Calu3 (cell line): ENCODE data around the gene RASD2. TPM values are rescaled to one million over a fixed set of nuclear protein-coding genes. Genes with fewer than 3 reads are reported as not detected.

Source experiments
- BruUV-seq: library from RNA; stranded (reverse); fragments of 400-500 nt; replicated peaks from 2 replicates; lab custom pipeline; 2021; lab: Mats Ljungman, UMichigan
- CTCF ChIA-PET: fragments of 300-600 bp; sonication (Branson Sonifier 250); formaldehyde crosslinking; loops from one replicate; lab custom pipeline; 2022; ENCODE audit warnings: antibody characterized with exemption; lab: Charles Lee
- DNase-seq: peaks from one replicate; pipeline ENCODE4 v3.0.0; 2022
- H3K27ac Mint-ChIP-seq: one replicate; pipeline ENCODE4 v1.8.0; 2022; ENCODE audit warnings: mixed read lengths; ENCODE audit not compliant: unreplicated experiment
- H3K27me3 Mint-ChIP-seq: one replicate; pipeline ENCODE4 v1.8.0; 2022; ENCODE audit warnings: mixed read lengths; ENCODE audit not compliant: unreplicated experiment
- H3K36me3 Mint-ChIP-seq: one replicate; pipeline ENCODE4 v1.8.0; 2022; ENCODE audit warnings: mild to moderate bottlenecking, moderate library complexity, mixed read lengths; ENCODE audit not compliant: insufficient read depth, unreplicated experiment
- H3K4me1 Mint-ChIP-seq: one replicate; pipeline ENCODE4 v1.8.0; 2022; ENCODE audit warnings: mild to moderate bottlenecking, low read depth, mixed read lengths; ENCODE audit not compliant: unreplicated experiment
- H3K4me3 Mint-ChIP-seq: one replicate; pipeline ENCODE4 v1.8.0; 2022; ENCODE audit warnings: mild to moderate bottlenecking, low read depth, moderate library complexity, mixed read lengths; ENCODE audit not compliant: unreplicated experiment
- H3K9me3 Mint-ChIP-seq: one replicate; pipeline ENCODE4 v1.8.0; 2022; ENCODE audit warnings: low read depth, mixed read lengths; ENCODE audit not compliant: unreplicated experiment
- intact Hi-C: fragments of 100-400 bp; cut with micrococcal nuclease; formaldehyde crosslinking; loops from one replicate; pipeline ENCODE4 v1.10.0; 2022; ENCODE audit not compliant: unreplicated experiment
- total RNA-seq: library from RNA; stranded (reverse); gene quantifications from 2 replicates; pipeline ENCODE4 v1.2.3, GENCODE V29; 2022
- TF ChIP-seq, protein P1 (sequence below): fragments of 200-600 bp; IDR thresholded peaks from one replicate; pipeline ENCODE4 v1.8.0; 2022; ENCODE audit warnings: antibody characterized with exemption; ENCODE audit not compliant: unreplicated experiment

RASD2 gene
- total RNA-seq, 1 experiment from 2014 or later, result 0.14 TPM

DNA sequence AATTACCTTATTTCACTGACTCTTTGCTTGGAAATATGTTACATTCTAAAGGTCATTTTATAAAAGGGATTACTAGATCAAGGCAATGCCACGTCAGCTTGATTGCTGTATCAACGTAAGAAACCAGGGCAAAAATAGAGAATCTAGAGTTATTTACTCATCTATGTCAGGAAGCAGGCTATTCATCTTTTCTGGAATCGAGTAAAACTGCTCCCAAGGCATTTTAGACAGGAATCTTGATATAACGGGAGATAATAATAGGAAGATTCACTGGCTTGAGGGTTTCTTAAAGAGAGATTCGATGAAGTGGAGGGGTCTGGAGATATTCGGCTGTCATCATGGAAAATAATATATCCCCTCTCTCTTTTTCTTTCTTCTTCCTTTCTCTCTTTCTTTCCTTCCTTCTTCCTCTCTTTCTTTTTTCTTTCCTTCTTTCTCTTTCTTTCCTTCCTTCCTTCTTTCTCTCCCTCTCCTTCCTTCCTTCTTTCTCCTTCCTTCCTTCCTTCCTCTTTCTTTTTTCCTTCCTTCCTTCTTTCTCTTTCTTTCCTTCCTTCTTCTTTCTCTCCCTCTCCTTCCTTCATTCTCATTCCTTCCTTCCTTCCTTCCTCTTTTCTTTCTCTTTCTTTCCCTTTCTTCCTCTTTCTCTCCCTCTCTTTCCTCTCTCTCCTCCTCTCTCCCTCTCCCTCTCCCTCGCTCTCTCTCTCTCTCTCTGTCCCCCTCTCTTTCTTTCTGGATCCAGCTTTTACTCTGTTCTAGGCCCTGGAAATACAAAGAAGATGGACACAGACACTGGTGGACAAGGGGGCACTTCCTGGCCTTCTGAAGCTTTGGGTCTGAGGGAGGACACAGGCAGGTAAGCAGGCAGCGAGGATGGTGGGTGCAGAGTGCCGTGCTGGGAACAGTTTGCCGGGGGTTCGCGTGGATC, 18.1 kb upstream of the RASD2 start:
- intact Hi-C loops, result no loop called here
- no peak for DNase-seq
- Mint-ChIP-seq H3K27me3 (peaks cover 34% of the 10 kb centered on the region), H3K4me3 (no peak overlapping the region), H3K9me3 (no peaks in the 10 kb centered on the region), H3K4me1 (no peaks in the 10 kb centered on the region), H3K36me3 (no peaks in the 10 kb centered on the region), H3K27ac (no peak overlapping the region)
- CTCF ChIA-PET, result interaction anchor here (0.8 kb wide), 1 partner anchor 14 kb away, joined by 7 read pairs; no protein-coding TSS in a partner anchor
- TF ChIP-seq, protein P1, sequence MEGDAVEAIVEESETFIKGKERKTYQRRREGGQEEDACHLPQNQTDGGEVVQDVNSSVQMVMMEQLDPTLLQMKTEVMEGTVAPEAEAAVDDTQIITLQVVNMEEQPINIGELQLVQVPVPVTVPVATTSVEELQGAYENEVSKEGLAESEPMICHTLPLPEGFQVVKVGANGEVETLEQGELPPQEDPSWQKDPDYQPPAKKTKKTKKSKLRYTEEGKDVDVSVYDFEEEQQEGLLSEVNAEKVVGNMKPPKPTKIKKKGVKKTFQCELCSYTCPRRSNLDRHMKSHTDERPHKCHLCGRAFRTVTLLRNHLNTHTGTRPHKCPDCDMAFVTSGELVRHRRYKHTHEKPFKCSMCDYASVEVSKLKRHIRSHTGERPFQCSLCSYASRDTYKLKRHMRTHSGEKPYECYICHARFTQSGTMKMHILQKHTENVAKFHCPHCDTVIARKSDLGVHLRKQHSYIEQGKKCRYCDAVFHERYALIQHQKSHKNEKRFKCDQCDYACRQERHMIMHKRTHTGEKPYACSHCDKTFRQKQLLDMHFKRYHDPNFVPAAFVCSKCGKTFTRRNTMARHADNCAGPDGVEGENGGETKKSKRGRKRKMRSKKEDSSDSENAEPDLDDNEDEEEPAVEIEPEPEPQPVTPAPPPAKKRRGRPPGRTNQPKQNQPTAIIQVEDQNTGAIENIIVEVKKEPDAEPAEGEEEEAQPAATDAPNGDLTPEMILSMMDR, result no peak
- no TSS peak for BruUV-seq

DNA sequence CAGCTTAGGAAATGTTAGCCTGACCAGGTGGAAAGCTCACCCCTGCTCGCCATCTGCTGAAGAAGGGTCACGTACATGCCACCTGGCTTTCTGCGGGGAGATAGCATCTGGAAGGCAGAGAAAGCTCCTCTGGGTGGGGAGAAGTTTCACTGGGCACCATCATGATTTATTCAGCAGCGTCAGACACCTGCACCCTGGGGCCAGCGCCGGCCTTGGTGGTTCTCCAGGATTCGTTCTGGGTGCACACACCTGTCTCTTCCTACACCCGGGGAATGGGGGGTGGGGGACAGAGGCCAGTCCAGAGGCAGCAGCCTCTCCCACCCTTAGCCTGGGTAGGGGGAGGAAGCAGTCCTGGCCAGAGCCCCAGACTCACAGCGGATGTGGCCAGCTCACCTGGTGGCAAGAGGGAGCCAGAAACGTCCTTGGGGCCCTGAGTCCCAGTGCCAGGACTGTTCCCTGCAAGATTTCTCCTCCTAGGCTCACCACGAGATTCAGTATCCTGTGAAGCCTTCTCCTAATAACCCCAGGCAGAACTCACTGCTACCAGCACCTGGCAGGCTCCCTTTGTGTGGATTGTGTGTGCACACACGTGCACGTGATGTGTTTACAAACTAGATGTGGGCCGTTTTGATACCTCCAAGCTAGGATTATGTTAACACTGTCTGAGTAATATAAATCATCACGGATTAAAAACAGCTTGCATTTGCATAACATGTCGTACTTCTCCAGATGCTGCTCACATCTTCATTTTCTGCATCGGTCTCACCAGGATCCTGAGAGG, 17.3 kb upstream of the RASD2 start:
- Mint-ChIP-seq H3K4me3 (no peak overlapping the region), H3K36me3 (no peaks in the 10 kb centered on the region), H3K4me1 (no peaks in the 10 kb centered on the region), H3K27ac (no peak overlapping the region), H3K9me3 (no peaks in the 10 kb centered on the region), H3K27me3 (peaks cover 34% of the 10 kb centered on the region)
- DNase-seq, result no peak
- BruUV-seq, result no TSS peak
- CTCF ChIA-PET, result interaction anchor here (0.6 kb wide), 1 partner anchor 104 kb away, joined by 11 read pairs; no protein-coding TSS in a partner anchor
- TF ChIP-seq, protein P1, result no peak
- intact Hi-C loops, result no loop called here

DNA sequence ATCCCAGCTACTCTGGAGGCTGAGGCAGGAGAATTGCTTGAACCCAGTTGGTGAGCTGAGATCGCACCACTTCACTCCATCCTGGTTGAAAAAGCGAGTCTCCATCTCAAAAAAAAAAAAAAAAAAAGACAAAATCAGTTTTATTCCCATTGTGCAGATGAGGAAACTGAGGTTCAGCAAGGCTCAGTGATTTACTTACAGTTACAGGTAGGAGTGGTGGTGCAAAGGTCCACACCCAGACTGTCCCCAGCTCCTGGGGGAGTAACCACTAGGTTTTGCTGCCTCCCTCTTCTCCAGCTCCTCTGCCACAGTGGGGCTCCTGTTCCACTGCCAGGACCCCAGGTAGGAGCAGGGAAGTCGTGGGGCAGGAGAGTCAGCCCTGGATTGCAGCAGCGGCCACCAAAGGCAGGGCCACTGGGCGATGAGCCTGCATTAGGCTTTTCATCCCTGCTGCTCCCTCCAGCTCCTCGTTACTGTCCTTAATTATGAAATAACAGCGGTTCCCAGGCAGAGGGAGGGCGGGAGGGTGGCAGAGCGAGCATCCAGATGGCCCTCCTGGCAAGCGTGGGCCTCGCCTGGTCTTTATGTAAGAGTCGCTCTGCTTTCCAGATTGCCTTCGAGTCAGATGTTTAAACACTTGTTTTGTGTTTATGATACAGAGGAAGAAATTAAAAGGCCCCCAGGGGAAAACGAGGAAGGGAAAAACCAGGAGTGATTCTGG, 15.5 kb upstream of the RASD2 start:
- CTCF ChIA-PET, result interaction anchor here (0.6 kb wide), 1 partner anchor 687 kb away, joined by 3 read pairs; no protein-coding TSS in a partner anchor
- DNase-seq, result no peak
- BruUV-seq, result no TSS peak
- no peaks in the 10 kb centered on the region for H3K36me3 Mint-ChIP-seq
- H3K4me3 Mint-ChIP-seq, result no peak overlapping the region
- TF ChIP-seq, protein P1, result no peak
- intact Hi-C loops, result no loop called here
- H3K4me1 Mint-ChIP-seq, result no peaks in the 10 kb centered on the region
- peaks cover 33% of the 10 kb centered on the region for H3K27me3 Mint-ChIP-seq
- H3K9me3 Mint-ChIP-seq, result no peaks in the 10 kb centered on the region
- no peak overlapping the region for H3K27ac Mint-ChIP-seq
